SU-DHL-6 (cell line): ENCODE measurements around the gene SLC17A9.

Experiments used
- CTCF ChIP-seq: fragments of 200-600 bp; sonication (generic); IDR thresholded peaks from one replicate; pipeline ENCODE4 v1.5.1; 2017; ENCODE audit warnings: antibody characterized with exemption, mild to moderate bottlenecking, low read length, moderate library complexity; ENCODE audit not compliant: insufficient read depth, poor library complexity, severe bottlenecking
- EZH2phosphoT487 ChIP-seq: fragments of 200-600 bp; sonication (generic), shearing (Covaris generic); conservative IDR thresholded peaks from 2 replicates; pipeline ENCODE4 v1.6.1; 2018; ENCODE audit warnings: mild to moderate bottlenecking, antibody characterized with exemption, low read length, moderate library complexity, mixed read lengths

GRCh38 chr20:62933966-62934365 lies 18.5 kb upstream of the SLC17A9 start:
- no peak for TF ChIP-seq CTCF
- TF ChIP-seq EZH2phosphoT487: no peak
